Neutrophil (primary cell): Measurements from ENCODE around the gene SERP1.
"Not testable (repeated sequence)": the region's sequence is repeated elsewhere in the genome, so short reads cannot be mapped to it uniquely, and the experiment has no call there.

ENCODE experiments used
- H3K27ac ChIP-seq: fragments of 200-600 bp; sonication (generic); 2 replicates; pipeline ENCODE4 v1.5.1; 2016; ENCODE audit warnings: mild to moderate bottlenecking, moderate library complexity
- H3K27me3 ChIP-seq: fragments of 200-600 bp; sonication (generic); 2 replicates; pipeline ENCODE4 v1.6.0; 2016; ENCODE audit warnings: mild to moderate bottlenecking
- H3K36me3 ChIP-seq: fragments of 200-600 bp; sonication (generic); 2 replicates; pipeline ENCODE4 v1.5.1; 2017
- H3K4me1 ChIP-seq, 2 experiments: fragments of 200-600 bp in 1 of 2; sonication (generic) in 1 of 2; 1 replicate in 1 of 2; 2 replicates in 1 of 2; pipeline versions ENCODE4 v1.5.1 to v1.6.1; 2013 to 2016; ENCODE audit warnings: low read depth in 1 of 2, low read length in 1 of 2, mild to moderate bottlenecking in 1 of 2, moderate library complexity in 1 of 2; ENCODE audit not compliant: control insufficient read depth in 1 of 2, insufficient read depth in 1 of 2
- H3K4me3 ChIP-seq, 2 experiments: fragments of 200-600 bp in 1 of 2; sonication (generic) in 1 of 2; 1 replicate in 1 of 2; 2 replicates in 1 of 2; pipeline ENCODE4 v1.5.1; 2013 to 2016; ENCODE audit warnings: low read depth in 1 of 2, low read length in 1 of 2, mild to moderate bottlenecking in 1 of 2, moderate library complexity in 1 of 2
- H3K9me3 ChIP-seq: fragments of 200-600 bp; sonication (generic); 2 replicates; pipeline ENCODE4 v1.5.1; 2016
- TF ChIP-seq, protein P1 (sequence below): fragments of 200-600 bp; sonication (generic); IDR thresholded peaks from 2 replicates; pipeline ENCODE4 v1.5.1; 2016; ENCODE audit warnings: antibody characterized with exemption

Gene SERP1

DNA sequence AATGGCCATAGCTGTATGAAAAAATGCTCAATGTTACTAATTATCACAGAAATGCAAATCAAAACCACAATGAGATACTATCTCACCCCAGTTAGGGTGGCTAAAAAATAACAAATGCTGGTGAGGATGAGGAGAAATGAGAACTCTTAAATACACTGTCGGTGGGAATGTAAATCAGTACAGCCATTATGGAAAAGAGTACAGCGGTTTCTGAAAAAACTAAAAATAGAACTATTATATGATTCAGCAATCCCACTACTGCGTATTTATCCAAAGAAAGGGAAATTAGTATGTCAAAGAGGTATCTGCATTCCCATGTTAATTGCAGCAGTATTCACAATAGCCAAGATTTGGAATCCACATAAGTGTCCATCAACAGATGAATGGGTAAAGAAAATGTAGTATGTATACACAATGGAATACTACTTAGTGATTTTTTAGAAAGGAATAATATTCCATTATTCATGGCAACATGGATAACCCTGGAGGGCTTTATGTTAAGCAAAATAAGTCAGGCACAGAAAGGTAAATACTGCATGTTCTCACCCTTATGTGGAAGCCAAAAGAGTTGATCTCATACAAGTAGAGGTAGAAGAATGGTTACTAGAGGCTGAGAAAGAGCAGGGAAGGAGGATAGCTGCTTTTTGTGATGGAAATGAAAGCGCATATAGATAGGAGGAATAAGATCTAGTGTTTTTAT is 35.0 kb downstream of the SERP1 start:
- no peaks in the 10 kb centered on the region for H3K36me3 ChIP-seq
- no peaks in the 10 kb centered on the region for H3K27me3 ChIP-seq
- no peak overlapping the region for H3K27ac ChIP-seq
- H3K9me3 ChIP-seq = no peaks in the 10 kb centered on the region
- no peaks in the 10 kb centered on the region for H3K4me1 ChIP-seq
- TF ChIP-seq, protein P1, sequence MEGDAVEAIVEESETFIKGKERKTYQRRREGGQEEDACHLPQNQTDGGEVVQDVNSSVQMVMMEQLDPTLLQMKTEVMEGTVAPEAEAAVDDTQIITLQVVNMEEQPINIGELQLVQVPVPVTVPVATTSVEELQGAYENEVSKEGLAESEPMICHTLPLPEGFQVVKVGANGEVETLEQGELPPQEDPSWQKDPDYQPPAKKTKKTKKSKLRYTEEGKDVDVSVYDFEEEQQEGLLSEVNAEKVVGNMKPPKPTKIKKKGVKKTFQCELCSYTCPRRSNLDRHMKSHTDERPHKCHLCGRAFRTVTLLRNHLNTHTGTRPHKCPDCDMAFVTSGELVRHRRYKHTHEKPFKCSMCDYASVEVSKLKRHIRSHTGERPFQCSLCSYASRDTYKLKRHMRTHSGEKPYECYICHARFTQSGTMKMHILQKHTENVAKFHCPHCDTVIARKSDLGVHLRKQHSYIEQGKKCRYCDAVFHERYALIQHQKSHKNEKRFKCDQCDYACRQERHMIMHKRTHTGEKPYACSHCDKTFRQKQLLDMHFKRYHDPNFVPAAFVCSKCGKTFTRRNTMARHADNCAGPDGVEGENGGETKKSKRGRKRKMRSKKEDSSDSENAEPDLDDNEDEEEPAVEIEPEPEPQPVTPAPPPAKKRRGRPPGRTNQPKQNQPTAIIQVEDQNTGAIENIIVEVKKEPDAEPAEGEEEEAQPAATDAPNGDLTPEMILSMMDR = no peak
- H3K4me3 ChIP-seq = no peak overlapping the region

GRCh38 chr3:150509780-150510179 is 36.5 kb downstream of the SERP1 start:
- TF ChIP-seq, protein P1 = no peak
- no peaks in the 10 kb centered on the region for H3K27me3 ChIP-seq
- no peaks in the 10 kb centered on the region for H3K9me3 ChIP-seq
- H3K27ac ChIP-seq = no peak overlapping the region
- H3K4me3 ChIP-seq = no peak overlapping the region
- H3K4me1 ChIP-seq = no peaks in the 10 kb centered on the region
- H3K36me3 ChIP-seq = no peaks in the 10 kb centered on the region

GRCh38 chr3:150508401-150508800 is 37.9 kb downstream of the SERP1 start:
- no peaks in the 10 kb centered on the region for H3K9me3 ChIP-seq
- H3K27me3 ChIP-seq = no peaks in the 10 kb centered on the region
- TF ChIP-seq, protein P1 = no peak
- H3K4me1 ChIP-seq = no peaks in the 10 kb centered on the region
- H3K27ac ChIP-seq = no peak overlapping the region
- H3K36me3 ChIP-seq = no peaks in the 10 kb centered on the region
- H3K4me3 ChIP-seq = no peak overlapping the region

- Histone ChIP-seq H3K27ac (no peak overlapping the region), H3K4me3 (no peak overlapping the region), H3K9me3 (peaks cover 6% of the 10 kb centered on the region), H3K4me1 (no peaks in the 10 kb centered on the region), H3K36me3 (no peaks in the 10 kb centered on the region), H3K27me3 (no peaks in the 10 kb centered on the region)
- TF ChIP-seq, protein P1 = no peak
These were observed 41.8 kb downstream of the SERP1 start for GRCh38 chr3:150504483-150504882.

- H3K4me1 ChIP-seq = no peaks in the 10 kb centered on the region
- TF ChIP-seq, protein P1 = no peak
- no peaks in the 10 kb centered on the region for H3K27me3 ChIP-seq
- H3K9me3 ChIP-seq = peaks cover 6% of the 10 kb centered on the region
- H3K27ac ChIP-seq = no peak overlapping the region
- no peak overlapping the region for H3K4me3 ChIP-seq
- no peaks in the 10 kb centered on the region for H3K36me3 ChIP-seq
These were observed 42.7 kb downstream of the SERP1 start for GRCh38 chr3:150503402-150504099.

GRCh38 chr3:150500960-150501359 is 45.3 kb downstream of the SERP1 start:
- not testable (repeated sequence) for H3K27me3 ChIP-seq, H3K9me3 ChIP-seq, H3K27ac ChIP-seq, H3K4me3 ChIP-seq, H3K36me3 ChIP-seq, H3K4me1 ChIP-seq
